ENCODE data around the gene IVNS1ABP. TPM values are rescaled to one million over a fixed set of nuclear protein-coding genes. Genes with fewer than 3 reads are reported as not detected.

Gene IVNS1ABP
- total and polyA plus RNA-seq, 10 of the 15 experiments (the other 5 are each of a cell fraction or from before 2014, with no cell fraction given), result 19.2 to 154 (median 43.9) TPM

DNA sequence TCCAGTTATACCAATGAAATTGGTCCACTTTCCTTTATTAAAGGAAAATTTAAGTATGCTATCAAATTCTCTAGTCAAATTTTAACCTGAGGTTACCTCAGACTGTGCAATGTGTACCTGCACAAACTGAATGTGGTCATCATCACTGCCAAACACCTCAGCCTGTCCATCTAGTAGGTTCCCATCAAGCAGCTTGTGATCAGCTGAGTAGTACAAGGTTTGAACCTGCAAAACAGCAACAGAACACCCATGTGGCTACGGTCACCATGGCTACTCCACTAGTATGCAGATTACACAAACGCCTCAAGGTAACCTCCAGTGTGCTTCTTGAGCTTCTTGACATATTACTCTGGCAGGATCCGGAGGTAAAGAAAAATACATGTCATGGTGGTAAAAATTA, 11.6 kb downstream of the IVNS1ABP start:
- Histone ChIP-seq H3K4me2 (ENCODE audit: control insufficient read depth, insufficient read depth) (no peak overlapping the region), H3K27me3 (replicated peaks in 1 of 2; ENCODE audit: control insufficient read depth in 2 of 2, insufficient read depth in 2 of 2, low read length in 1 of 2) (no peaks in the 10 kb centered on the region), H3K27ac (ENCODE audit: control insufficient read depth, insufficient read depth) (no peak overlapping the region), H3K36me3 (ENCODE audit: control insufficient read depth in 2 of 2, insufficient read depth in 2 of 2, low read length in 1 of 2) (peaks cover 6 to 30% of the 10 kb centered on the region in 2 experiments), H4K20me1 (ENCODE audit: control insufficient read depth, insufficient read depth) (no peaks in the 10 kb centered on the region), H3K79me2 (ENCODE audit: control insufficient read depth, insufficient read depth, low read length) (peaks cover 2% of the 10 kb centered on the region; the same call in 1 of the 2 replicates), H3K4me3 (no peak overlapping the region), H3K9ac (ENCODE audit: control insufficient read depth, insufficient read depth, low read length) (no peak overlapping the region), H3K9me3 (replicated peaks; ENCODE audit: control insufficient read depth, insufficient read depth, low read length) (no peaks in the 10 kb centered on the region), H3K4me1 (ENCODE audit: control insufficient read depth, insufficient read depth, low read length) (no peaks in the 10 kb centered on the region), H2AFZ (ENCODE audit: control insufficient read depth, low read depth, low read length) (no peak overlapping the region)
- no peak for ATAC-seq
- in situ Hi-C loops (cut with MboI), result loop anchor here (25.0 kb wide), 1 partner anchor 1057 kb away; no protein-coding TSS in a partner anchor
- TF ChIP-seq HDGF (IDR thresholded peaks at IDR 0.05) (no peak), ZNF24 (IDR thresholded peaks at IDR 0.05) (no peak), NR2C1 (IDR thresholded peaks at IDR 0.05) (no peak), SRF (IDR thresholded peaks at IDR 0.05; ENCODE audit: low read depth in 2 of 2, low read length in 2 of 2) (no peak), PAX8 (IDR thresholded peaks at IDR 0.05) (no peak), FOS (IDR thresholded peaks at IDR 0.05; ENCODE audit: borderline replicate concordance, extremely low read depth, insufficient read length) (no peak), ASH2L (IDR thresholded peaks at IDR 0.05; ENCODE audit: borderline replicate concordance, low read depth) (no peak), RAD51 (IDR thresholded peaks at IDR 0.05) (no peak), IKZF1 (conservative IDR thresholded peaks at IDR 0.05) (no peak), KLF5 (IDR thresholded peaks at IDR 0.05; ENCODE audit: partially characterized antibody) (no peak)
- TF ChIP-seq, protein P1, sequence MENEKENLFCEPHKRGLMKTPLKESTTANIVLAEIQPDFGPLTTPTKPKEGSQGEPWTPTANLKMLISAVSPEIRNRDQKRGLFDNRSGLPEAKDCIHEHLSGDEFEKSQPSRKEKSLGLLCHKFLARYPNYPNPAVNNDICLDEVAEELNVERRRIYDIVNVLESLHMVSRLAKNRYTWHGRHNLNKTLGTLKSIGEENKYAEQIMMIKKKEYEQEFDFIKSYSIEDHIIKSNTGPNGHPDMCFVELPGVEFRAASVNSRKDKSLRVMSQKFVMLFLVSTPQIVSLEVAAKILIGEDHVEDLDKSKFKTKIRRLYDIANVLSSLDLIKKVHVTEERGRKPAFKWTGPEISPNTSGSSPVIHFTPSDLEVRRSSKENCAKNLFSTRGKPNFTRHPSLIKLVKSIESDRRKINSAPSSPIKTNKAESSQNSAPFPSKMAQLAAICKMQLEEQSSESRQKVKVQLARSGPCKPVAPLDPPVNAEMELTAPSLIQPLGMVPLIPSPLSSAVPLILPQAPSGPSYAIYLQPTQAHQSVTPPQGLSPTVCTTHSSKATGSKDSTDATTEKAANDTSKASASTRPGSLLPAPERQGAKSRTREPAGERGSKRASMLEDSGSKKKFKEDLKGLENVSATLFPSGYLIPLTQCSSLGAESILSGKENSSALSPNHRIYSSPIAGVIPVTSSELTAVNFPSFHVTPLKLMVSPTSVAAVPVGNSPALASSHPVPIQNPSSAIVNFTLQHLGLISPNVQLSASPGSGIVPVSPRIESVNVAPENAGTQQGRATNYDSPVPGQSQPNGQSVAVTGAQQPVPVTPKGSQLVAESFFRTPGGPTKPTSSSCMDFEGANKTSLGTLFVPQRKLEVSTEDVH (IDR thresholded peaks at IDR 0.05; ENCODE audit: low read depth, partially characterized antibody), result no peak
- TF ChIP-seq, protein P2, sequence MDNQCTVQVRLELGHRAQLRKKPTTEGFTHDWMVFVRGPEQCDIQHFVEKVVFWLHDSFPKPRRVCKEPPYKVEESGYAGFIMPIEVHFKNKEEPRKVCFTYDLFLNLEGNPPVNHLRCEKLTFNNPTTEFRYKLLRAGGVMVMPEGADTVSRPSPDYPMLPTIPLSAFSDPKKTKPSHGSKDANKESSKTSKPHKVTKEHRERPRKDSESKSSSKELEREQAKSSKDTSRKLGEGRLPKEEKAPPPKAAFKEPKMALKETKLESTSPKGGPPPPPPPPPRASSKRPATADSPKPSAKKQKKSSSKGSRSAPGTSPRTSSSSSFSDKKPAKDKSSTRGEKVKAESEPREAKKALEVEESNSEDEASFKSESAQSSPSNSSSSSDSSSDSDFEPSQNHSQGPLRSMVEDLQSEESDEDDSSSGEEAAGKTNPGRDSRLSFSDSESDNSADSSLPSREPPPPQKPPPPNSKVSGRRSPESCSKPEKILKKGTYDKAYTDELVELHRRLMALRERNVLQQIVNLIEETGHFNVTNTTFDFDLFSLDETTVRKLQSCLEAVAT (IDR thresholded peaks at IDR 0.05), result no peak
- TF ChIP-seq, protein P3, sequence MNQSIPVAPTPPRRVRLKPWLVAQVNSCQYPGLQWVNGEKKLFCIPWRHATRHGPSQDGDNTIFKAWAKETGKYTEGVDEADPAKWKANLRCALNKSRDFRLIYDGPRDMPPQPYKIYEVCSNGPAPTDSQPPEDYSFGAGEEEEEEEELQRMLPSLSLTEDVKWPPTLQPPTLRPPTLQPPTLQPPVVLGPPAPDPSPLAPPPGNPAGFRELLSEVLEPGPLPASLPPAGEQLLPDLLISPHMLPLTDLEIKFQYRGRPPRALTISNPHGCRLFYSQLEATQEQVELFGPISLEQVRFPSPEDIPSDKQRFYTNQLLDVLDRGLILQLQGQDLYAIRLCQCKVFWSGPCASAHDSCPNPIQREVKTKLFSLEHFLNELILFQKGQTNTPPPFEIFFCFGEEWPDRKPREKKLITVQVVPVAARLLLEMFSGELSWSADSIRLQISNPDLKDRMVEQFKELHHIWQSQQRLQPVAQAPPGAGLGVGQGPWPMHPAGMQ (IDR thresholded peaks at IDR 0.05; ENCODE audit: borderline replicate concordance), result no peak
- FAIRE-seq, result no peak
- ChIA-PET CTCF (interaction anchor here (0.6 to 1.6 kb wide), 2 partner anchors 9 to 375 kb away, joined by 4 to 5 read pairs; no protein-coding TSS in a partner anchor), SMC1A (ENCODE audit: uncharacterized antibody, unreplicated experiment) (interaction anchor here (1.2 to 2.1 kb wide), 2 partner anchors 136 to 290 kb away, joined by 3 to 7 read pairs; no protein-coding TSS in a partner anchor), POLR2A (no interaction called here), RAD21 (ENCODE audit: unreplicated experiment) (interaction anchor here (1.0 kb wide), 1 partner anchor 12 kb away, joined by 3 read pairs; the partner anchor contains the start of gene IVNS1ABP)
- BruUV-seq (replicated peaks), result no TSS peak
- no peak for DNase-seq (ENCODE audit: low read depth, low spot score)
- intact Hi-C loops (cut with micrococcal nuclease; ENCODE audit: unreplicated experiment), result no loop called here
- 96% methylated on average over 3 of the region's 3 CpGs for WGBS (ENCODE audit: insufficient coverage, insufficient replicate concordance, low lambda C conversion rate, missing lambda C conversion rate)

All from GM12878 (cell line).